Measurements from ENCODE around the gene CDPF1. TPM values are rescaled to one million over a fixed set of nuclear protein-coding genes. Genes with fewer than 3 reads are reported as not detected.

The CDPF1 gene
- polyA plus RNA-seq, 2 of the 4 experiments (the other 2 are of a cell fraction), result 8.9 to 9.6 TPM

- no peak for TF ChIP-seq BHLHE40 (IDR thresholded peaks at IDR 0.05; ENCODE audit: low read depth, low read length)
- TF ChIP-seq, protein P1, sequence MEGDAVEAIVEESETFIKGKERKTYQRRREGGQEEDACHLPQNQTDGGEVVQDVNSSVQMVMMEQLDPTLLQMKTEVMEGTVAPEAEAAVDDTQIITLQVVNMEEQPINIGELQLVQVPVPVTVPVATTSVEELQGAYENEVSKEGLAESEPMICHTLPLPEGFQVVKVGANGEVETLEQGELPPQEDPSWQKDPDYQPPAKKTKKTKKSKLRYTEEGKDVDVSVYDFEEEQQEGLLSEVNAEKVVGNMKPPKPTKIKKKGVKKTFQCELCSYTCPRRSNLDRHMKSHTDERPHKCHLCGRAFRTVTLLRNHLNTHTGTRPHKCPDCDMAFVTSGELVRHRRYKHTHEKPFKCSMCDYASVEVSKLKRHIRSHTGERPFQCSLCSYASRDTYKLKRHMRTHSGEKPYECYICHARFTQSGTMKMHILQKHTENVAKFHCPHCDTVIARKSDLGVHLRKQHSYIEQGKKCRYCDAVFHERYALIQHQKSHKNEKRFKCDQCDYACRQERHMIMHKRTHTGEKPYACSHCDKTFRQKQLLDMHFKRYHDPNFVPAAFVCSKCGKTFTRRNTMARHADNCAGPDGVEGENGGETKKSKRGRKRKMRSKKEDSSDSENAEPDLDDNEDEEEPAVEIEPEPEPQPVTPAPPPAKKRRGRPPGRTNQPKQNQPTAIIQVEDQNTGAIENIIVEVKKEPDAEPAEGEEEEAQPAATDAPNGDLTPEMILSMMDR (IDR thresholded peaks at IDR 0.05), result no peak
- no peak for TF ChIP-seq EHF (CRISPR knock-in tag; IDR thresholded peaks at IDR 0.05)
- no peak for TF ChIP-seq JUNB (IDR thresholded peaks at IDR 0.05)
- TF ChIP-seq ZFP36 (IDR thresholded peaks at IDR 0.05; ENCODE audit: borderline replicate concordance, partially characterized antibody), result no peak
- no peak for TF ChIP-seq KDM5A (IDR thresholded peaks at IDR 0.05)
- TF ChIP-seq, protein P2, sequence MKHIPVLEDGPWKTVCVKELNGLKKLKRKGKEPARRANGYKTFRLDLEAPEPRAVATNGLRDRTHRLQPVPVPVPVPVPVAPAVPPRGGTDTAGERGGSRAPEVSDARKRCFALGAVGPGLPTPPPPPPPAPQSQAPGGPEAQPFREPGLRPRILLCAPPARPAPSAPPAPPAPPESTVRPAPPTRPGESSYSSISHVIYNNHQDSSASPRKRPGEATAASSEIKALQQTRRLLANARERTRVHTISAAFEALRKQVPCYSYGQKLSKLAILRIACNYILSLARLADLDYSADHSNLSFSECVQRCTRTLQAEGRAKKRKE (CRISPR knock-in tag; IDR thresholded peaks at IDR 0.05; ENCODE audit: low read depth), result no peak
- TF ChIP-seq, protein P3, sequence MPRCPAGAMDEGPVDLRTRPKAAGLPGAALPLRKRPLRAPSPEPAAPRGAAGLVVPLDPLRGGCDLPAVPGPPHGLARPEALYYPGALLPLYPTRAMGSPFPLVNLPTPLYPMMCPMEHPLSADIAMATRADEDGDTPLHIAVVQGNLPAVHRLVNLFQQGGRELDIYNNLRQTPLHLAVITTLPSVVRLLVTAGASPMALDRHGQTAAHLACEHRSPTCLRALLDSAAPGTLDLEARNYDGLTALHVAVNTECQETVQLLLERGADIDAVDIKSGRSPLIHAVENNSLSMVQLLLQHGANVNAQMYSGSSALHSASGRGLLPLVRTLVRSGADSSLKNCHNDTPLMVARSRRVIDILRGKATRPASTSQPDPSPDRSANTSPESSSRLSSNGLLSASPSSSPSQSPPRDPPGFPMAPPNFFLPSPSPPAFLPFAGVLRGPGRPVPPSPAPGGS (IDR thresholded peaks at IDR 0.05), result no peak
- TF ChIP-seq GATA3 (IDR thresholded peaks at IDR 0.05; ENCODE audit: borderline replicate concordance), result no peak
- no peak for TF ChIP-seq TFCP2L1 (CRISPR knock-in tag; IDR thresholded peaks at IDR 0.05)
- TF ChIP-seq, protein P4, sequence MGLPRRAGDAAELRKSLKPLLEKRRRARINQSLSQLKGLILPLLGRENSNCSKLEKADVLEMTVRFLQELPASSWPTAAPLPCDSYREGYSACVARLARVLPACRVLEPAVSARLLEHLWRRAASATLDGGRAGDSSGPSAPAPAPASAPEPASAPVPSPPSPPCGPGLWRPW (IDR thresholded peaks at IDR 0.05), result no peak
- TF ChIP-seq, protein P5, sequence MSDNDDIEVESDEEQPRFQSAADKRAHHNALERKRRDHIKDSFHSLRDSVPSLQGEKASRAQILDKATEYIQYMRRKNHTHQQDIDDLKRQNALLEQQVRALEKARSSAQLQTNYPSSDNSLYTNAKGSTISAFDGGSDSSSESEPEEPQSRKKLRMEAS (IDR thresholded peaks at IDR 0.05), result no peak
- no peak for TF ChIP-seq PBX3 (IDR thresholded peaks at IDR 0.05)
- no peak for TF ChIP-seq CEBPB (IDR thresholded peaks at IDR 0.05)
- no peak for TF ChIP-seq KDM1A (IDR thresholded peaks at IDR 0.05; ENCODE audit: low read depth)
- TF ChIP-seq POLR2A (IDR thresholded peaks at IDR 0.05; ENCODE audit: low read length), result no peak
- TF ChIP-seq PHF8 (IDR thresholded peaks at IDR 0.05; ENCODE audit: borderline replicate concordance, low read depth), result no peak
- TF ChIP-seq RFX5 (IDR thresholded peaks at IDR 0.05), result no peak
- no peak for TF ChIP-seq MAFK (IDR thresholded peaks at IDR 0.05; ENCODE audit: partially characterized antibody)
- TF ChIP-seq NR3C1 (IDR thresholded peaks at IDR 0.05), result no peak
- FAIRE-seq, result no peak
- no peak overlapping the region for H3K4me3 ChIP-seq
- DNase-seq (ENCODE audit: low read depth in 1 of 2, low spot score in 1 of 2), result no peak
- H3K9me3 ChIP-seq, result no peaks in the 10 kb centered on the region
- H3K4me1 ChIP-seq, result no peaks in the 10 kb centered on the region
- POLR2A ChIA-PET, result no interaction called here
- ATAC-seq, result no peak
- H3K27ac ChIP-seq, result no peak overlapping the region
- CTCF ChIA-PET, result interaction anchor here (0.9 kb wide), 1 partner anchor 10 kb away, joined by 3 read pairs; no protein-coding TSS in a partner anchor
- H3K4me2 ChIP-seq, result no peak overlapping the region
- WGBS (ENCODE audit: missing lambda C conversion rate), result 76% methylated on average over 12 of the region's 12 CpGs
Measured at GRCh38 chr22:46237453-46238124, 12.5 kb downstream of the CDPF1 start.

DNA sequence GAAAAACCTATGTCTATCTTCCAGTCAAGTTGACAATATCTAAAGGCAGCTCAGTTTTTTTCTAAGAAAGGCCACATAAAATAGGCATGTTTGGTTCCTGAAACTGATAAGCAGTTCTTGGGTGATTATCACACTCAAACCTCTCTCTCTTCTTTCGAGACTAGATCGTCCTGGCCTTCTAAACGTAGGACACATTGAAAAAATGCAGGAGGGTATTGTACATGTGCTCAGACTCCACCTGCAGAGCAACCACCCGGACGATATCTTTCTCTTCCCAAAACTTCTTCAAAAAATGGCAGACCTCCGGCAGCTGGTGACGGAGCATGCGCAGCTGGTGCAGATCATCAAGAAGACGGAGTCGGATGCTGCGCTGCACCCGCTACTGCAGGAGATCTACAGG lies 15.1 kb downstream of the CDPF1 start:
- 90% methylated on average over 12 of the region's 12 CpGs for WGBS (ENCODE audit: missing lambda C conversion rate)

More for the DNA sequence above, 15.1 kb downstream of the CDPF1 start:
- ATAC-seq (no peak), FAIRE-seq (no peak), DNase-seq (ENCODE audit: low read depth in 1 of 2, low spot score in 1 of 2) (no peak)
- TF ChIP-seq, protein P4 (IDR thresholded peaks at IDR 0.05), result no peak
- TF ChIP-seq SMC3 (IDR thresholded peaks at IDR 0.05), result no peak
- TF ChIP-seq ZSCAN20 (CRISPR knock-in tag; IDR thresholded peaks at IDR 0.05), result no peak
- TF ChIP-seq, protein P5 (IDR thresholded peaks at IDR 0.05), result no peak
- no peak for TF ChIP-seq RCOR1 (IDR thresholded peaks at IDR 0.05; ENCODE audit: low read depth, low read length)
- no peak for TF ChIP-seq ZNF302 (CRISPR knock-in tag; IDR thresholded peaks at IDR 0.05)
- TF ChIP-seq MAZ (IDR thresholded peaks at IDR 0.05; ENCODE audit: borderline replicate concordance, low read depth, low read length), result no peak
- POLR2A ChIA-PET, result no interaction called here
- CTCF ChIA-PET, result interaction anchor here (0.6 to 0.8 kb wide), 3 partner anchors 11 to 113 kb away, joined by 3 read pairs; no protein-coding TSS in a partner anchor
- no peak overlapping the region for H3K4me2 ChIP-seq
- no peak overlapping the region for H3K4me3 ChIP-seq
- H3K4me1 ChIP-seq, result no peaks in the 10 kb centered on the region
- H3K9me3 ChIP-seq, result no peaks in the 10 kb centered on the region
- no peak overlapping the region for H3K27ac ChIP-seq
